CD4-positive, alpha-beta T cell treated with Interleukin-15 for 4 hours (primary cell): Measurements from ENCODE around the gene SIVA1.

Experiments
- DNase-seq: peaks from one replicate; pipeline ENCODE4 v3.0.0-alpha.2; 2020; ENCODE audit warnings: low spot score

Gene SIVA1

DNA sequence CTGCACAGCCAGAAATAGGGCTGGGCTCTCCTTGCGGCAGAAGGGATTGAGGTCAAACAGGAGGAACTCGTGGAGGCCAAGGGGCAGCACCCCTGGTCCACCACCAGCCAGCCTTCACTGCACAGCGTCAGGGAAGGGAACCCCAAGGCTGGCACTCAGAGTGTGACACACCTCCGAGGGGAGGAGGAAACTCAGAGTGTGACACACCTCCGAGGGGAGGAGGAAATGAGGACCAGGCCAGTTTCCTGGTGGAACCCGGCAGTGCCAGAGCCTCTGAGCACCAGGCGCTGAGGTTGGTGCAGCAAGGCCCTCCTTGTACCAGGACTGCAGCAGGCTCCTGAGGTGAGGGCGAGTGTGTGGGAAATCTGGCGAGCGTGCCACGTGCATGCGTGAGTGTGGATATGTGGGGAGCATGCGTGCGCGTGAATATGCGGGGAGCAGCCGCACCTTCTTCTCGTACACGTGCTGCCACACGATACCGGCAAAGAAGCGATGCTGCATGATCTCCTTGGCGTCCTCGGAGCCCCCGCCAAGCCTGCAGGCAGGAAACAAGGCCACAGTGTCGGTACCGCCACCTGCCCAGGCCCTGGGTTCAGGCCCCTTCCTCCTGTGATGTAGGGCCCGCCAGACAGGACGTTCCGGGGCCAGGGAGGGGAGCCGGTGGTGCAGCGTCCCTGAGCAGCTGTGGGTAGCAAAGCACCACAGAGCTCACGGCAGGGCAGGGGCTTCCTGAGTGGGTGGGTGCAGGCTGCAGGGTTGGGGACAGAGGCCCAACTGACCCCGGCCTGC, 19.2 kb downstream of the SIVA1 start:
- DNase-seq, result no peak

DNA sequence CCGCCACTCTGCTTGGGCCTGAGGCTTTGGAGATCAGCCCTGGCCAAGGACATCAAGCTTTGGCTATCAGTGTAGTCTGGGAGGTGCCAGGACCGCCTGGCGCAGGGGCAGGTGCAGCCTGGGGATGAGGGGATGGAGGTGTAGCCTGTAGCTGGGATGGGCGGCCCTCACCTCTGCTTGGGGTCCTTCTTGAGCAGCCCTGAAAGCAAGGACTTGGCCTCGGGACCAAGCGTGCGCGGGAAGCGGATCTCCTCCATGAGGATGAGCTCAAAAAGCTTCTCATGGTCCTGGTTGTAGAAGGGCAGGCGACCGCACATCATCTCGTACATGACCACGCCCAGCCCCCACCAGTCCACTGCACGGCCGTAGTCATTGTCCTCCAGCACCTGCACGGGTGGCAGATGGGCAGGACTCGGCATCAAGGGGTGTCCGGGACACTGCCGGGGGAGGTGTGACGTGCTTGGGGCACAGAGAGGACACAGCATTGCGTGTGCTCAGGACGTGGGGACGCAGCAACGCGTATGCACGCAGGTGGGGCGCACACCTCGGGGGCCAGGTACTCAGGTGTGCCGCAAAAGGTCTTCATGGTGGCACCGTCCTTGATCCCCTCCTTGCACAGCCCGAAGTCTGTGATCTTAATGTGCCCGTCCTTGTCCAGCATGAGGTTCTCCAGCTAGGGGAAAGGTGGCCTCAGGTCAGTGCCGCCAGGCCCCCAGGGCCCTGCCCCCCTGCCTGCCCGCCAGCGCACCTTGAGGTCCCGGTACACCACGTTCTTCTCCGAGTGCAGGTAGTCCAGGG, 20.0 kb downstream of the SIVA1 start:
- no peak for DNase-seq

DNA sequence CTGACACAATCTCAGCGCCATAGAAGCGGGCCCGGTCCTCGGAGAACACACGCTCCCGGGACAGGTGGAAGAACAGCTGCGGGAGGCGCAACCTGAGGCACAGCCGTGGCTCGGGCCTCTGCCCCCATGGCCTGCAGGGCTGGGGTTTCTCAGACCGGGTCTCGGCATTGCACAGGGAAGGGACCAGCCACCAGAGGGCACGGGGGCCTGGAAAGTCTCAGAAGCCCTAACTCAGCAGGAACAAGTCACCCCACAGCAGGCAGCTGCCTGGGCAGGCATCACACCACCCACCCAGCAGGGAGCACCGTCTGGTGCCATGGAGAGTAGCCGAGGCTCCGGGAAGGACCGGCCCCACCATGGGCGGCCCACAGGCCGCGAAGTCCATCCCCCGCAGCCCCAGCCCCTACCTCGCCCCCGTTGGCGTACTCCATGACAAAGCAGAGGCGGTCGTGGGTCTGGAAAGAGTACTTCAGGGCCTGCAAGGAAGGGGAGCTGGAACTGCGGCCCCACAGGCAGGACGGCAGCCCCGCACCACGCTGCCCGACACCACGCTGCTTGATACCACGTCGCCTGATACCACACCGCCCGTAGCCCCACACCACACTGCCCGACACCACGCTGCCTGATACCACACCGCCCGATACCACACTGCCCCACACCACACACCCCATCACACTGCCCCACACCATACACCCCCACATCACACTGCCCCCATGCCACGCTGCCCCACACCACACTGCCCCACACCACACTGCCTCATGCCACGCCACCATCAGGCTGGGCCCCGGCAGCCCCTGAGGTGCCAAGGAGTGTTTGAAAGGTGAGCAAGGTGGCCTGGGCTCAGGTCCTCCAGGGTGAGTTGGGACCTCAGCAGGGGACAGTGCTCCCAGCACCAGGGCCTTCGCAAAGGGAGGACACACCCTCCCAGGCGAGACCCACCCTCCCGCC, 20.8 kb downstream of the SIVA1 start:
- DNase-seq, result no peak

DNA sequence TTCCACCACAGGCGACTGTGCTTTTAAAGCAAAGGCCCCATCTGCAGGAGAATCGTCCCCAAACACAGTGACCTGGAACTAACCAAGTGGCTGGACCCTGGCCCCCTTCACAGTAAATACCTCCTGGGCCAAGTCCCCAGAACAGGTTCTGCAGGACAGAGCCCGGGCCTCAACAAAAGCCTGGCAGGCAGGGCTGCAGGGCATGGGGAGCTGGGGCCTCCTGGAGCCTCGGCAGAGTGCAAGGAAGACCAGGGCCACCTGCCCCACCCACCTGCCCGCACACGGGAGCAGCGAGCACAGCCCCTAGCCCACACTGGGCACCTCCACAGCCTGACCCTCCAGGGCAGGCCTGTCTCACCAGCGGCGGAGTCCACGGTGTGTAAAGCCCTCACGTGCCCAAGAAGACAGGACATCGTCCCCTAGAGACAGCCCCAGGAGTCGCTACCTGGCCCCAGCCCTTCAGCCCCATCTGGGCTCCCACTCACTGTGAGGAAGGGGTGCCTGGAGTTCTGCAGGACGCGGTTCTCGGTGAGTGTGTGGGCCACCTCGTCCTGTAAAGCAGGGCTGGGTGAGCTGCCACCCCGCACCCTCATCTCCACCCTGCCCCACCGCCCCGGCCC, 21.6 kb downstream of the SIVA1 start:
- DNase-seq, result no peak

DNA sequence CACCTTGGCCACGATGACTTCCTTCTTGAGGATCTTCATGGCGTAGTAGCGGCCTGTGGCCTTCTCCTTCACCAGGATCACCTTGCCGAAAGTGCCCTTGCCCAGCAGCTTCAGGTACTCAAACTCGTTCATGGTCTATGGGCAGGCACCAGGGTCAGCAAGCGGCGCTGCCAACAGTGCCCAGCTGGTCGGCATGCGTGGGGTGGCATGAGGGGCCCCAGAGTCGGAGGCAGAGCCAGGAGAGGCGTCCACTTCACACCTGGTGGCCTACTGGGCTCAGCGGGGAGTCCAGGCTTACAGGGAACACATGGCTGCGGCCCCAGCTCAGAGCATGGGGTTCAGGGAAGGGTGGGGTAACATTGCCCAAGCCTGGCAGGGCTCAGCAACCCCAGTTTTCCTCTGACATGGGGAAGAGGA, 22.1 kb downstream of the SIVA1 start:
- no peak for DNase-seq

DNA sequence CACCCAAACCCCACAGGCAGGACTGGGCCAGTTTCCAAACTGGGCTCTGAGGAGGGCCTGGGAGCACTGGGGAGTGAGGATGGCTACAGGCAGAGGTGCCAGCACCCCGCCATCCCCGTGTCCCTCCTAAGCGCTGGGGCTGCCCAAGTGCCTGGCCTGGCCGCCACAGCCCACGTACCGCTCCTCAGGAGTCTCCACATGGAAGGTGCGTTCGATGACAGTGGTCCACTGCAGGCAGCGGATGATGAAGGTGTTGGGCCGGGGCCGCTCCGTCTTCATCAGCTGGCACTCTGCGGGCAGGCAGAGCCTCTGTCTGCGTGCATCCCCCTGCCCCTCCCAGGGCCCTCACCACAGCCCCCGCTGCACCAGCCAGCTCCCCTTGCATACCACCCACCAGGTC, 23.5 kb downstream of the SIVA1 start:
- no peak for DNase-seq

DNA sequence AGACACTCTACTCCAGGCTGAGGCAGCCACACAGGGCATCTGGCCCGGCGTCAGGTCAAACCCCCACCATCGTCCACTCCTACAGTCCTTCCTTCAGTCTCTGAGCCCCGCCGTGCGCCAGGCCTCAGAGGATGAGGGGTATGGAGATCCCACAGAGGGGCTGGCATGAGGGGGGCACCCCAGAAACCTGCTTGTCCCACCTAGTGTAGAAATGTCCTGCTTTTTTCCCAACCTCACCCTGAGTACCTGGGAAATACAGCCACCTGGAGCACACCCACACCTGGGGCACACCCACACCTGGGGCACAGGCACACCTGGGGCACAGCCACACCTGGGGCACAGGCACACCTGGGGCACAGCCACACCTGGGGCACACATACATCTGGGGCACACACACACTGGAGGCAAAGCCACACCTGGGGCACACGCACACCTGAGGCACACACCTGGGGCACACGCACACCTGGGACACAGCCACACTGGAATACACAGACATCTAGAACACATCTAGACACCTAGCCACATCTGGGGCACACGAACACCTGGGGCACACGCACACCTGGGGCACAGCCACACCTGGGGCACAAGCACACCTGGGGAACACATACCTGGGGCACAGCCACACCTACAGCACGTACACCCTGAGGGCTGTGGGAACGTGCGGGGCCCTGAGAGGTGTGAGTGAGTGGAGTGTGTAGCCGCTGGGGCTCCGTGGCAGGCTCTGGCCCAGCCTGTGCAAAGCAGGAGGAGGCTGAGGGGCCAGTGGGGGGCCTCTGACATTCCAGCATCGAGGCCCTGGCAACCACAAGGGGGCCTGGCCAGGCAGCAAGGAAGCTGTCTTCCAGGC, 24.2 kb downstream of the SIVA1 start:
- DNase-seq, result no peak

DNA sequence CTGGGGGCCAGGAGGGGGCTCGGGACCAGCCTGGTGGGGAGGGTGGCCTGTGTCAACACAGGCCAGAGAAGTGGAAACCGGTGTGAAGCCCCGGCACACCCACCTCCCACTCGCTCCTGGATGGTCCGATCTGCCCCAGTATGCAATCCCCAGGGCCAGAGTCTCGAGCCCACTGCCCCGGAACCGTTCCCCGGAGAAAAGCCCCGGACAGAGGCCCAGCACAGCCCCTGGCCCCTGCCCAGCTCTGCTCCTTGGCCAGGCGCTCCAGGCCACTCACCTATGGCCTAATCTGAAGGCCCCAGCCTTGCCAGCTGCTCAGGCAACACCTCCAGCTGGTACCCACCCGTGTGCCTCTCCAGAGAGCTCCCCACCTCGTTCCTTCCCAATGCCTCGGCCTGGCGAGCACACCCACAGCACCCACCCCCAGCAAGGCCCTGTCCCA, 24.9 kb downstream of the SIVA1 start:
- no peak for DNase-seq

DNA sequence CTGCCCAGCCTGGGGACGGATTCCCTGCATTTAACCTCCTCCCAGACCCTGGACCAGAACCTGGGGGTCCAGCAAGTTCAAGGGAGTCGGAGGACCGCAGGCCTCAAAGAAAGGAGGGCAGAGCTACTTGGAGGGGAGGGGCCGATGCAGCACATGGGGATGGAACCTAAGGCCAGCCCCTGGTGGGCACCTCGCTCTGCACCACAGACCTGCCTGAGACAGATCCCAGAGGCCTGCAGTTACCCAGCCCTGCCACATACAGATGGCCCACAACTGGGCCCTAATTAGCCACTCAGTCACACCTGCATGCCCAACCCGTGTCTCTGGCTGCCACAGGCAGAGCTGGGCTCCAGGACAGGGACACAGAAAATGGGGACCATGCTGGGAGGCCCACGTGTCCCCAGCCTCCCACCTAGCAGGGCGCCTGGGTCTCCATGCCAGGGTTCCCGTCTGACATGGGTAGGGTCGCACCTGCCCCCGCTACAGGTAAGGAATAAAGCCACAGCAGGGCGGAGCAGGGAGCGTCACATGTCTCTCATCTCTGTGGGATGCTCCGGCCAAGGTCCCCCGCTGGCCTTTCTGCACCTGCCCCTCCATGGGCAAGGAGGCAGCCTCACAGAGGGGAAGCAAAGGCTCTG, 25.9 kb downstream of the SIVA1 start:
- no peak for DNase-seq

DNA sequence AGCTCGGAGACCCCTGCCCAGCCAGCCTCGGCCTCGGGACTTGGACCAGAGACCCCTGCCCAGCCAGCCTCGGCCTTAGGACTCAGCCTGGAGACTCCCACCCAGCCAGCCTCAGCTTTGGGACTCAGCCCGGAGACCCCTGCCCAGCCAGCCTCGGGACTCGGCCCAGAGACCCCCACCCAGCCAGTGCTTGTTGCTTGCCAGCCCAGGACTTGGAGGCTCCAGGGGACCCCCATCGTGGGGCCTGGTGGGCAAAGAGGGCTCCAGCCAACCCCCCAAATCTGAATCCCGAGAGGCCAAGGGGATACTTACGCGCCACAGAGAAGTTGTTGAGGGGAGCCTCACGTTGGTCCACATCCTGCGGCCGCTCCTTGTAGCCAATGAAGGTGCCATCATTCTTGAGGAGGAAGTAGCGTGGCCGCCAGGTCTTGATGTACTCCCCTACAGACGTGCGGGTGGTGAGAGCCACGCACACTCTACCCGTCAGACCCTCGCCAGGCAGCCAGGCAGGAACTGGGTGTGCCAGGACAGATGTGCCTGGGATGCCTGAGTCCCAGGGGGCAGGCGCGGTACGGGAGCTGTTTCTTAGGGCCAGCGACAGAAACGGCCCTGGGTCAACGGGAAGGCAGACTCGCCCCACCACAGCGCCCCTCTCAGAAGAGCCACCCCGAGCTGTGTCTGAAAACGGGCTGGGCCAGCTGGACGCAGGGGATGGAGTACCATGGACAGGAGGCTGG, 27.0 kb downstream of the SIVA1 start:
- DNase-seq, result no peak

DNA sequence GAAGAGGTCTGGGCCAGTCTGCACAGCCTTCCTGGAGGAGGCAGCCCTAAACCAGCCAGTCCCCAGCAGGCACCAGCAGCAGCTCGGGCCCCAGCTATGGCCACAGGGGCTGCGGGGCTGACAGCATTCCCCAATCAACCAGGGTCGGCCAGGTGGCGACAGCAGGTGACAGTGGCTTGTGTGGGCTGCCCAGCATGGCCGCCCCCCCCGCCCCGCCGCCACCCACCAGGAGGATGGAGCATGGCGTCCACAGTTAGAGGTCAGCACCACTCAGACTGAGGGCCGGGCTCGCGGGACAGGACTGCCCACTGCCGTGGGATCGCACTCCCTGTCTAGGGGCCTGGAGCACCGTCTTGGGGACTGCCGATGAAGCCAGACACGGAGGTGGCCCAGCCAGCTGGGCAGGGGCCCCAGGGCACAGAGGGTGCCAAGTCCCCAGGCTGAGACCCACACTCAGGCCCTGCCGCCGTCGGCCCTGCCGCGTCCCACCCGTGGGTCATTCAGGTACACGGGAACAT, 27.6 kb downstream of the SIVA1 start:
- no peak for DNase-seq

DNA sequence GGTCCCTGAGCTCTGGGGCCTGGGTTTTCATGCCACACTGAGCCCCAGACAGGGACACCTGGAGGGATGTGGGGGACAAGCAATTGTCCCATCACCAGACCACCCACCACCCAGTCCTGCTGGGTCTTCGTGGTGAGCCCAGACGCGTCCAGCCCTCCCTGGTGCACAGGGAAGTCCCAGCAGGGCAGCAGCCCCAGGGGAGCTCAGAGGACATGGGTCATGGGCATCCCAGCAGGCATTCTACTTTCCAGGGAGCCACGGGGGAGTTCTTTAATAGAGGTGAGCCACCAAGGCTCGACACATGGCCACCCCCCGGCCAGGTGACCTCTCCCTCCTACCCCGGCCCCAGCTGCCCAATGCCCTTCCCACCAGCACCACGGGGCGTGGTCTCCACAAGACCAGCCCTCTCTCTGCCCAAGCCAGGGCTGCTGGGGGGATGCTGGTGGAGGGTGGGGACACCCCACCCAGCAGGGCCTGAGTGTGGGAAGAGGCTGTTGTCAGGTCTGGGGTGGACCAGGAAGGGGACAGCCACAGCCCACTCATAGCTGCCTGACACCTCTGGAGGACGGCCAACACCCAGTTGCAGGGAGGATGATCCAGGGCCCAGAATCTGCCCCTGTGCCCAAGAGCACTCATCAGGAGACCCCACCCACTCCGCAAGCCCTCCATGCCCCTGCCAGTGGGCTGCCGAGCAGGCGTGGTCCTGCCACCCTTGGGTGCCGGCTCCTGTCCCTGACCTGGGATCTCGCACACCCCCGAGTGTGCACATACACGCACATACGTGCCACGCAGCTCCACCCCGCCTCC, 28.5 kb downstream of the SIVA1 start:
- DNase-seq, result no peak

DNA sequence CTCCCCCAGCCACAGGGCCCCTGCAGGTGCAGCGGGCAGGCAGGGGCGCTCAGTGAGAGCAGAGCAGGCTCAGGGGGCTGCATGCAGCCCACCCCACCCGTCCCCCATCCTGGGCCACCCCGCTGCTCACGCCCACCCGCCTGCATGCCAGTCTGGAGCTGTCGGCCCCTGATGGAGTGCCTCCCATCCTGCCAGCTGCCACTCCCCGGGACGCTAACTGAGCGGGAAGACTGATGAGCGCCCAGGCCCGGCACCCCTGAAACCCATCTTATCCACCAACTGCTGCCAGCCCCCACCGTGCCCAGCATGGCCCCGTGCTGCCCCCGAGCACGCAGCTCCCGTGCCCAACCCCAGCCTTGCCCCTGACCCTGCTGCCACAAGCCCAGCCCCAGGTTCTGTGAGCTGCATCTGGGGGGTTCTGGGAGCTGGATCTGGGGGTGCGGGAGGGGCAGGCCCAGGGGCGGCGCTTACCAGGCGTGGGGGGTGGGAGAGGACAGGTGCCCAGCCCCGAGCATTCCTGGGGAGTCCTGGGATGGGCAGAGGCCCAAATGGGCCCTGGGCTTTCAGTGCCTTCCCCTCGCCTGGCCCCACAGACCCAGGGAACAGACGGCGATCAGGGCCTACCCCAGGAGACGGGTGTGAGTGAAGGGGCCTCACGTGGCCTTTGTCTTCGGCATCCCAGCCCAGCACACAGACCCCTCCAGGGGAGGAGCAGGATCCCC, 29.3 kb downstream of the SIVA1 start:
- no peak for DNase-seq

DNA sequence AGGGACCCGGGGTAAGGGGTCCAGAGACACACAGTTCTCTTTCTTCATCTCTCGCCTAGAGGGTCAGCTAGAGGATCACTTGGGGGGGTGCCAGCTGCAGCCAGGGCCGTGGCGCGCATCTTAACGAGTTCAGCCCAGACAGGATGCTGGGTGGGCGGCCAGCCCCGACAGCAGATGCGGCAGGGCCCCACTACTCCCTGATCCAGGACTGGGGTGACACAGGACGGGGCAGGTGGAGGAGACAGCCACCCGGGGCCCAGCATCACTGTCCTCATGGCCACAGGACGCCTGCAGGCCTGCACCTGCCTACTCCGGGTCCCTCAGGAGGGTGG, 29.8 kb downstream of the SIVA1 start:
- DNase-seq, result no peak

DNA sequence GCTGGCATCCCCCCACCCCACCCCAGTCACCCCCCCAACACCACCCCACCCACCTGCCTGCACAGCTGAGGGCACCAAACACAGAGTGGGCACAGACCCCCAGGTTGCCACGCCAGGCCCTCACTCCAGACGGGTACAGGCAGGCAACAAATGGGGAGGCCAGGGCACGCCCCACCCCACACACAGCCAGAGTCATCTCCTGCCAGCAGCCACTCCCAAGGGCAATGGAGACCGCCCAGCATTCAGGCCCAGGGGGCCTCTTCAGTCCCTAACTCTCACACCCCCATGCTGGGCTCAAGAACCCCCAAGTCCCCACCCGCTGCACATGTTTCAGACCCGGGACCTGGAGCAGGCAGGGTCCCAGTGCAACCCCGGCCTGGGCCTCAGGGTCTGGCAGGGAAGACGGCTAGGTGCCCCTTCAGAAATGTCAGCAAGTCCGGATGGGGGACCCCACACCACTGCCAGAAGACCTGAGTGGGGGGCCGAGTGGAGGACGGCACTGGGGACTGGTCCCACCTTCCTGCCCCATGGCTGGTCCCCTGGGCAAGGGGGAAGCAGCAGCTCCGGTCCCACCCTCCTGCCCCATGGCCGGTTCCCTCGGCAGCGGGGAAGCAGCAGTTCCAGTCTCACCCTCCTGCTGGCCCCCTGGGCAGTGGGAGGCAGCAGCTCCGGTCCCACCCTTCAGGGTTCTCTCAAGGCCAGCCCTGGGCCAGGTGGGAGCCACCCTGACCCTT, 30.7 kb downstream of the SIVA1 start:
- no peak for DNase-seq

DNA sequence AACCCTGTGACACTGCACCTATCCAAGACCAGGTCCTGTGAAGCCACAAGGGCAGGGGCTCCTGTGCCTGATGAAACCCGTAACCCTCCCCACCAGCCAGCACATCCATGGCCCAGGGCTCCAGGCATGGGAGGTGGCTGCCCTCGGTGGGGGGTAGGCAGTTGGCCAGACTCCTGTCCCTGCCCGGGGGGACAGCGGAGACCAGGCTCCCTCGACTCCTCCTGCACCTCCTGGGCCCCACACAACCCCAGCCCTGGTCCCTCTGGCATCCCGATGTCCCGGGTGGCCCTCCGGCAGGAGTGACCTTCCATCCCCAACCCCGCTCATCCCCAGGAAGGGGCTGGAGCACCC, 31.2 kb downstream of the SIVA1 start:
- no peak for DNase-seq
